BLaER1 treated with 17β-estradiol and CSF1 and Interleukin-3, amounts not matched to agents 10 nM and 100 nM (cell line): ENCODE measurements around the gene OAF.
A peak's percentile ranks its signal among the peaks of the same experiment; 100 is the strongest.

Experiments
- H3K27ac ChIP-seq, 11 experiments: shearing (Covaris generic); formaldehyde crosslinking; 2 replicates each; pipeline ENCODE4 v1.8.1; 2022
- H3K27me3 ChIP-seq, 11 experiments: shearing (Covaris generic); formaldehyde crosslinking; 2 replicates each; pipeline ENCODE4 v1.8.1; 2022
- H3K36me3 ChIP-seq, 11 experiments: shearing (Covaris generic); formaldehyde crosslinking; 2 replicates each; pipeline ENCODE4 v1.8.1; 2022
- H3K4me1 ChIP-seq, 10 experiments: shearing (Covaris generic); formaldehyde crosslinking; 2 replicates each; pipeline ENCODE4 v1.8.1; 2022
- H3K4me2 ChIP-seq, 11 experiments: shearing (Covaris generic); formaldehyde crosslinking; 2 replicates each; pipeline ENCODE4 v1.8.1; 2022
- H3K4me3 ChIP-seq, 10 experiments: shearing (Covaris generic); formaldehyde crosslinking; 2 replicates each; pipeline ENCODE4 v1.8.1; 2022
- H3K9ac ChIP-seq, 11 experiments: shearing (Covaris generic); formaldehyde crosslinking; 2 replicates each; pipeline ENCODE4 v1.8.1; 2022
- H3K9me3 ChIP-seq, 11 experiments: shearing (Covaris generic); formaldehyde crosslinking; replicated peaks in 1 of 11; 2 replicates each; pipeline ENCODE4 v1.8.1; 2022
- H4K20me1 ChIP-seq, 11 experiments: shearing (Covaris generic); formaldehyde crosslinking; 2 replicates each; pipeline ENCODE4 v1.8.1; 2022
- Cebpa-rat ChIP-seq, 11 experiments: shearing (Covaris generic); IDR thresholded peaks; 2 replicates each; pipeline ENCODE4 v1.8.1; 2022

The OAF gene

DNA sequence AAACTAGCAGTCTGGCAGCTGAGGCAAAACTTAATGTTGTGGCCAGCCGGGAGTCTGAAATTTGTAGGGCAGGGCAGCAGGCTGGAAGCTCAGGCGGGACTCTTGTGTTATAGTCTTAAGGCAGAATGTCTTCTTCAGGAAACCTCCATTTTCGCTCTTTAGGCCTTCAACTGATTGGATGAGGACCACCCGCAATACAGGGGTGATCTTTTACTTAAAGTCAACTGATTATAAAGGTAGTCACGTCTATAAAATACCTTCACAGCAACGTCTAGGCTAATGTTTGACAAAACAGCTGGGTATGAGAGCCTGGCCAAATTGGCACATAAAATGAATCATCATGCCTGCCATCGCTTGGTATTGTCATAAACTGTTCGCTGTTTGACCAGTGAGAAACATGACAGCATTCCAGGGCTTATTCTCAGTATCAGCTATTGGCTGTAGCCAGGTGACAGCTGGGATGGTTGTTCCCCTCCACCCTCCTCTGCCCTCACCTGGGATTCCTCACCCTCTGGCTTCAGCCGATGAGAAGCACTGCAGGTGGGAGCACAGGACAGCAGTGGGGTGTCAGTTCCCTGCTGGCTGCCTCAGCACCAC is 22.5 kb downstream of the OAF start:
- no peaks in the 10 kb centered on the region; a peak in 1 of 22 replicates for H3K36me3 ChIP-seq
- peaks cover 0 to 16% (median 2%) of the 10 kb centered on the region in 11 experiments; a peak in 9 of 22 replicates for H3K27me3 ChIP-seq
- H3K9me3 ChIP-seq, result no peaks in the 10 kb centered on the region
- no peak for TF ChIP-seq Cebpa-rat (IDR thresholded peaks at IDR 0.05)
- peaks cover 5 to 36% (median 30%) of the 10 kb centered on the region in 10 experiments; a peak in 18 of 20 replicates for H3K4me1 ChIP-seq
- peaks cover 0 to 35% (median 0%) of the 10 kb centered on the region in 11 experiments; a peak in 6 of 22 replicates for H4K20me1 ChIP-seq
- H3K4me3 ChIP-seq, result no peak overlapping the region
- no peak overlapping the region for H3K27ac ChIP-seq
- peak overlapping the region in 3 of 11 experiments; percentile 1 to 49 (median 41); a peak in 4 of 22 replicates for H3K4me2 ChIP-seq
- peak overlapping the region in 1 of 11 experiments; percentile 9; a peak in 1 of 22 replicates for H3K9ac ChIP-seq

- H3K27ac ChIP-seq, result no peak overlapping the region
- H3K4me2 ChIP-seq, result peak overlapping the region in 9 of 11 experiments; percentile 21 to 86 (median 67); a peak in 13 of 22 replicates
- no peak overlapping the region for H3K4me3 ChIP-seq
- H3K9me3 ChIP-seq, result no peaks in the 10 kb centered on the region
- peaks cover 5 to 36% (median 30%) of the 10 kb centered on the region in 10 experiments; a peak in 18 of 20 replicates for H3K4me1 ChIP-seq
- H3K36me3 ChIP-seq, result no peaks in the 10 kb centered on the region
- TF ChIP-seq Cebpa-rat (IDR thresholded peaks at IDR 0.05), result no peak
- H3K9ac ChIP-seq, result peak overlapping the region in 1 of 11 experiments; percentile 27; a peak in 1 of 22 replicates
- peaks cover 13 to 32% (median 20%) of the 10 kb centered on the region in 11 experiments for H3K27me3 ChIP-seq
- peaks cover 0 to 43% (median 0%) of the 10 kb centered on the region in 11 experiments; a peak in 6 of 22 replicates for H4K20me1 ChIP-seq
These were observed 24.3 kb downstream of the OAF start for GRCh38 chr11:120235024-120235628.

GRCh38 chr11:120236169-120237107 is 25.6 kb downstream of the OAF start:
- no peaks in the 10 kb centered on the region for H3K36me3 ChIP-seq
- H3K4me3 ChIP-seq, result no peak overlapping the region
- peaks cover 0 to 50% (median 0%) of the 10 kb centered on the region in 11 experiments; a peak in 6 of 22 replicates for H4K20me1 ChIP-seq
- no peak overlapping the region for H3K27ac ChIP-seq
- H3K4me1 ChIP-seq, result peaks cover 5 to 36% (median 30%) of the 10 kb centered on the region in 10 experiments; a peak in 18 of 20 replicates
- no peaks in the 10 kb centered on the region for H3K9me3 ChIP-seq
- no peak for TF ChIP-seq Cebpa-rat (IDR thresholded peaks at IDR 0.05)
- peaks cover 23 to 45% (median 33%) of the 10 kb centered on the region in 11 experiments for H3K27me3 ChIP-seq
- H3K4me2 ChIP-seq, result peak overlapping the region; percentile 5 to 86 (median 66); a peak in 20 of 22 replicates
- peak overlapping the region in 4 of 11 experiments; percentile 11 to 42 (median 21); a peak in 5 of 22 replicates for H3K9ac ChIP-seq

- Histone ChIP-seq H3K9ac (no peak overlapping the region), H3K4me2 (no peak overlapping the region), H3K27ac (no peak overlapping the region), H4K20me1 (peaks cover 0 to 50% (median 0%) of the 10 kb centered on the region in 11 experiments; a peak in 7 of 22 replicates), H3K9me3 (no peaks in the 10 kb centered on the region), H3K4me3 (no peak overlapping the region), H3K4me1 (peaks cover 5 to 29% (median 24%) of the 10 kb centered on the region in 10 experiments; a peak in 18 of 20 replicates), H3K36me3 (no peaks in the 10 kb centered on the region), H3K27me3 (peaks cover 23 to 64% (median 36%) of the 10 kb centered on the region in 11 experiments)
- no peak for TF ChIP-seq Cebpa-rat (IDR thresholded peaks at IDR 0.05)
These were observed 28.3 kb downstream of the OAF start for GRCh38 chr11:120238968-120239620.

DNA sequence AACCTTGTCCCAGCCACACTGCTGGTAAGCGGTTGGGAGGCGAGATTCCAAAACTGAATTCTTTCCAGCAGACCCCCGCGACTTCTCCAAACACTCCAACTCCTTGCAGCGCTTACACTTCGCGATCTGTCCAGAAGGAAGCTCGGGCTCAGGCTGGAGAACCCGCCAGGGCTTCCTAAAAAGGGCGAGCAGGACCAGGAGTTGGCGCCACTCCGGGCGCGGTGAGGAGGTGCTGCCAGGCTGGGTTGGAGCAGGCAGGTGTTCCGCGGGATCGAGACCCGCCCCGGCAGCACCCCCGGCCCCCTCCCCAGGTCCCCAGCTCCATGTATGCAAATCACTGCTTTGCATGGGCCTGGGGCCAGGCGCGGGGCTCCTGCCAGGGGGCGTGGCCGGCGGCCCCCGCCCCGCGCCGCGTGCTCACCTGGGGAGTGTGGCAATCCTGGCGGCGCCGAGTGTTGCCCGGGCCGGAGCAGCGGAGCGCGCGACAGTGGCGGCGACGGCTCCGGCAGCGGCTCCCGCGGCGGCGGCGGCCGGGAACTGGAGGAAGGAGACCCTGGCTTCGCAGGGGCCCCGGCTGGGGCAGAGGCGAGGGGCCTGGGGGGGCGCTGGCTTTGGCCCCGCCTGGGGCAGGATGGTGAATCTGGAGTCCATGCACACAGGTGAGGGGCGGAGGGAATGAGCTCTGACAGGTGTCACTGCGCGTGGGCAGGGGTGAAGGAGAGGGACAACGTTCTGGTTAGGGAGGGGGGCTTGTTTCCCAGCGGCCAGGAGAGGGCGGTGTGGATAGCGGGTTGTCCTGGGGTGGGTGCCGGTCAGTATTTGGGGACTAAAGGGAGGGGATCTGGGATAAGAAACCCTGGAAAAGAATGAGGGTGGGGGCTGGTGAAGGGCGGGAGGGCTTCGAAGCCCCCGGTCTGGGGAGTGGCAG is 29.1 kb downstream of the OAF start, which contains the start of gene POU2F3:
TSS of gene POU2F3 (plus strand) at position 428 of the 928 bp plus-strand sequence. CDS start at position 632, 204 bp downstream.
- H4K20me1 ChIP-seq, result peaks cover 0 to 41% (median 0%) of the 10 kb centered on the region in 11 experiments; a peak in 7 of 22 replicates
- no peak within 1 kb of the TSS for H3K4me2 ChIP-seq
- H3K4me3 ChIP-seq, result no peak within 1 kb of the TSS
- no peaks in the 10 kb centered on the region for H3K9me3 ChIP-seq
- H3K4me1 ChIP-seq, result peaks cover 5 to 20% (median 16%) of the 10 kb centered on the region in 10 experiments; a peak in 18 of 20 replicates
- H3K36me3 ChIP-seq, result no peaks in the 10 kb centered on the region
- H3K9ac ChIP-seq, result no peak within 1 kb of the TSS
- H3K27me3 ChIP-seq, result peaks cover 23 to 67% (median 36%) of the 10 kb centered on the region in 11 experiments
- no peak for TF ChIP-seq Cebpa-rat (IDR thresholded peaks at IDR 0.05)
- H3K27ac ChIP-seq, result no peak within 1 kb of the TSS

DNA sequence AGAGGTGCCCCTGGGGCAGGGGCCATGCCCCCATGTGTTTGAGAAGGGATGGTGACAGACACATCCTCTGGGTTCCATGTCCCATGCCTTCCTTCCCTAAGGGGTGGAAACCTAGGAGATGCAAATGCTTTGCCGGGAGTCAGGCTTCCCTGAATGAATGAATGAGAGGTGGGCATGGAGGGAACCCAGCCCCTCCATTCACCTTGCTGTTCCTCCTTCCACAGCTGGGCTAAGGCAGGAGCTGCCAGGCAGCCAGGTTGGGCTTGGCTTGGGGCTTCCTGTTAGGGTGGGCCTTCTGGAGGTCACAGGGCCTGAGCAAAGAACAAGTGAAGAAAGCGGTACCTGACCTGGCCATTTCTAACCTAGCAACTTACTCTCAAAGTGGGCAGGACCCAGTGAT is 30.0 kb downstream of the OAF start:
- Histone ChIP-seq H3K4me2 (no peak overlapping the region), H3K36me3 (no peaks in the 10 kb centered on the region), H3K27me3 (peaks cover 23 to 76% (median 36%) of the 10 kb centered on the region in 11 experiments), H3K9ac (no peak overlapping the region), H3K27ac (no peak overlapping the region), H3K4me1 (peaks cover 3 to 11% (median 9%) of the 10 kb centered on the region in 10 experiments; a peak in 18 of 20 replicates), H3K4me3 (no peak overlapping the region), H3K9me3 (no peaks in the 10 kb centered on the region), H4K20me1 (peaks cover 0 to 38% (median 0%) of the 10 kb centered on the region in 11 experiments; a peak in 5 of 22 replicates)
- no peak for TF ChIP-seq Cebpa-rat (IDR thresholded peaks at IDR 0.05)

GRCh38 chr11:120241277-120241676 is 30.4 kb downstream of the OAF start:
- Histone ChIP-seq H3K36me3 (no peaks in the 10 kb centered on the region), H3K4me1 (peaks cover 0 to 7% (median 5%) of the 10 kb centered on the region in 10 experiments; a peak in 12 of 20 replicates), H3K4me2 (no peak overlapping the region), H4K20me1 (peaks cover 0 to 40% (median 0%) of the 10 kb centered on the region in 11 experiments; a peak in 4 of 22 replicates), H3K27me3 (peaks cover 23 to 80% (median 36%) of the 10 kb centered on the region in 11 experiments), H3K9me3 (no peaks in the 10 kb centered on the region), H3K27ac (no peak overlapping the region), H3K9ac (no peak overlapping the region), H3K4me3 (no peak overlapping the region)
- no peak for TF ChIP-seq Cebpa-rat (IDR thresholded peaks at IDR 0.05)
